ENCODE data around the gene CAPS. TPM values are rescaled to one million over a fixed set of nuclear protein-coding genes. Genes with fewer than 3 reads are reported as not detected.

CAPS gene
- total RNA-seq, 1 experiment from 2014 or later: 2.3 TPM

GRCh38 chr19:5925830-5926427 lies 11.9 kb downstream of the CAPS start:
- H3K27ac ChIP-seq (ENCODE audit: insufficient read length, low read depth, low read length): no peak overlapping the region
- no peak overlapping the region for H4K5ac ChIP-seq (ENCODE audit: insufficient read length, low read depth, low read length)
- no peak overlapping the region for H3K56ac ChIP-seq (ENCODE audit: insufficient read length, low read depth, low read length)
- no peak overlapping the region for H2BK20ac ChIP-seq (ENCODE audit: low read depth, low read length, poor library complexity, severe bottlenecking)
- WGBS (ENCODE audit: extremely low coverage, insufficient read length, low lambda C conversion rate): no CpG with 5 or more reads among the region's 18 CpGs
- no peak overlapping the region for H2BK120ac ChIP-seq (ENCODE audit: low read depth, low read length, poor library complexity, severe bottlenecking)
- DNase-seq: no peak
- no peaks in the 10 kb centered on the region for H3K27me3 ChIP-seq (ENCODE audit: insufficient read depth, low read length)
- no peak for TF ChIP-seq CTCF (conservative IDR thresholded peaks at IDR 0.05)
- H3K79me2 ChIP-seq (ENCODE audit: insufficient read depth, low read length): no peaks in the 10 kb centered on the region
- no peaks in the 10 kb centered on the region for H3K79me1 ChIP-seq (ENCODE audit: insufficient read depth, low read depth, low read length, poor library complexity, severe bottlenecking)
- no peak overlapping the region for H4K8ac ChIP-seq (replicated peaks; ENCODE audit: insufficient read length, low read depth, low read length)
- no peaks in the 10 kb centered on the region for H3K23me2 ChIP-seq (ENCODE audit: insufficient read length, low read depth, low read length, poor library complexity, severe bottlenecking)
- H3K4me1 ChIP-seq (ENCODE audit: insufficient read depth, low read length): no peaks in the 10 kb centered on the region
- no peak overlapping the region for H2BK12ac ChIP-seq (ENCODE audit: insufficient read length, low read depth, low read length)
- Mint-ChIP-seq H3K27ac (no peak overlapping the region), H3K36me3 (ENCODE audit: insufficient read depth in 1 of 3, low read depth in 3 of 3) (peaks cover 44 to 95% (median 84%) of the 10 kb centered on the region in 3 experiments), H3K4me1 (no peaks in the 10 kb centered on the region), H3K4me3 (no peak overlapping the region), H3K9me3 (no peaks in the 10 kb centered on the region), H3K27me3 (ENCODE audit: low read depth) (no peaks in the 10 kb centered on the region)
- no peak overlapping the region for H3K4me2 ChIP-seq (ENCODE audit: insufficient read depth, insufficient read length, low read length)
- no peak overlapping the region for H3T11ph ChIP-seq (ENCODE audit: low read length)
- no peak overlapping the region for H3K18ac ChIP-seq (ENCODE audit: insufficient read length, low read depth, low read length)
- H2AFZ ChIP-seq (ENCODE audit: low read length): no peak overlapping the region
- H3K4ac ChIP-seq (ENCODE audit: low read depth, low read length): no peak overlapping the region
- H4K91ac ChIP-seq (ENCODE audit: insufficient read length, low read depth, low read length): no peak overlapping the region
- H2AK5ac ChIP-seq (ENCODE audit: insufficient read length, low read length): no peak overlapping the region
- peaks cover 3% of the 10 kb centered on the region for H4K20me1 ChIP-seq (ENCODE audit: control insufficient read depth, insufficient read depth, insufficient read length)
- H3K9ac ChIP-seq (ENCODE audit: extremely low read depth, insufficient read length, low read length): no peak overlapping the region
- no peaks in the 10 kb centered on the region for H3K9me3 ChIP-seq (ENCODE audit: control insufficient read depth, low read depth, low read length)
- no peak overlapping the region for H3K23ac ChIP-seq (ENCODE audit: insufficient read length, low read depth, low read length)
- no peak overlapping the region for H2BK5ac ChIP-seq (ENCODE audit: insufficient read length, low read length)
- H2BK15ac ChIP-seq (ENCODE audit: low read depth, low read length): no peak overlapping the region
- H3K14ac ChIP-seq (ENCODE audit: insufficient read depth, low read length): no peak overlapping the region
